Endothelial cell of umbilical vein (primary cell): ENCODE results near the gene NDUFAF8.

Experiments used
- EZH2 ChIP-seq: IDR thresholded peaks from 2 replicates; pipeline ENCODE4 v1.6.1; 2012; ENCODE audit warnings: borderline replicate concordance, low read depth, mild to moderate bottlenecking, moderate library complexity, low read length, inconsistent platforms; ENCODE audit not compliant: severe bottlenecking
- MYC ChIP-seq: IDR thresholded peaks from one replicate; pipeline ENCODE4 v1.6.1; 2011; ENCODE audit warnings: mild to moderate bottlenecking, low read depth, low read length
- TF ChIP-seq, protein P1 (sequence below), 2 donors: IDR thresholded peaks; 1 replicate in 1 of 2; 2 replicates in 1 of 2; pipeline ENCODE4 v1.5.1; 2011; ENCODE audit warnings: low read length in 2 of 2, mild to moderate bottlenecking in 2 of 2, moderate library complexity in 2 of 2, control low read depth in 1 of 2, inconsistent platforms in 1 of 2, low read depth in 1 of 2; ENCODE audit not compliant: insufficient read depth in 1 of 2; ENCODE audit errors: extremely low read depth in 1 of 2

DNA sequence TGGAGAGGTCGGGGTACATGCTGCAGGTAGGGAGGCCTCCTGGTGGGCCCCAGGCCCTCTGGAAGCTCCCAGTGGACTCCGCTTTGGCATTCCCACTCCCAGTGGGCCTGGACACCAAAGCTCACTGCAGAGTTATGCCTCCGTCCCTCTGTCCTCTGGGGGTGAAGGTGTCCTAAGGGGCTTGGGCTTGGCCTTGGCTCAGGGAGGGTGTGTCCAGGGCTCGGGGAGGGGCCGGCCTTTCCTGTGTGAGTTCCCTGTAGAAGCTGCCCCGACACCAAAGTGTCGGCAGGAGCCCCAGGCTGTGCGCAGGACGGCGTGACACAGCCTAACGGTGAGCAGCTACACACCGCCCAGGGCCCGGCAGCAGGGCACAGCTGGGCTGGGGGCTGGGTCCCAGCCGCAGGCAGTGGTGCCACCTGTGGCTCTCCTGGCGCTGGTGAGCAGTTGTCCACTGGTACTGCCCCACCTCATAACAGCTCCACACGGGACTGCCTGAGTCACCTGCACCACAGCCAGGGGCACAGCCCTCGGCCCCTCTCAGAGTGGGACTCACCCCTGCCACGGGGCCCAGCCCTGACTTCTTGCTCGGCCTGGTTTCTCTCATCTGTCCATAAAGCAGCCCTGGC is 6.4 kb upstream of the NDUFAF8 start:
- TF ChIP-seq MYC (no peak), EZH2 (no peak)
- TF ChIP-seq, protein P1, sequence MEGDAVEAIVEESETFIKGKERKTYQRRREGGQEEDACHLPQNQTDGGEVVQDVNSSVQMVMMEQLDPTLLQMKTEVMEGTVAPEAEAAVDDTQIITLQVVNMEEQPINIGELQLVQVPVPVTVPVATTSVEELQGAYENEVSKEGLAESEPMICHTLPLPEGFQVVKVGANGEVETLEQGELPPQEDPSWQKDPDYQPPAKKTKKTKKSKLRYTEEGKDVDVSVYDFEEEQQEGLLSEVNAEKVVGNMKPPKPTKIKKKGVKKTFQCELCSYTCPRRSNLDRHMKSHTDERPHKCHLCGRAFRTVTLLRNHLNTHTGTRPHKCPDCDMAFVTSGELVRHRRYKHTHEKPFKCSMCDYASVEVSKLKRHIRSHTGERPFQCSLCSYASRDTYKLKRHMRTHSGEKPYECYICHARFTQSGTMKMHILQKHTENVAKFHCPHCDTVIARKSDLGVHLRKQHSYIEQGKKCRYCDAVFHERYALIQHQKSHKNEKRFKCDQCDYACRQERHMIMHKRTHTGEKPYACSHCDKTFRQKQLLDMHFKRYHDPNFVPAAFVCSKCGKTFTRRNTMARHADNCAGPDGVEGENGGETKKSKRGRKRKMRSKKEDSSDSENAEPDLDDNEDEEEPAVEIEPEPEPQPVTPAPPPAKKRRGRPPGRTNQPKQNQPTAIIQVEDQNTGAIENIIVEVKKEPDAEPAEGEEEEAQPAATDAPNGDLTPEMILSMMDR (IDR thresholded peaks at IDR 0.05; ENCODE audit: extremely low read depth in 1 of 2, insufficient read depth in 1 of 2, low read depth in 1 of 2, low read length in 2 of 2) = no peak
